Cardiac muscle cell (in vitro differentiated cells and primary cell): Measurements from ENCODE around the gene POU5F2. TPM values are rescaled to one million over a fixed set of nuclear protein-coding genes. Genes with fewer than 3 reads are reported as not detected.
A peak's percentile ranks its signal among the peaks of the same experiment; 100 is the strongest.

Source experiments
- DNase-seq, 2 donors: peaks; one replicate each; pipeline versions ENCODE4 v3.0.0 to v3.0.0-alpha.2; 2010 to 2017; ENCODE audit warnings: low read depth in 1 of 2, low spot score in 1 of 2
- H3K27ac ChIP-seq: fragments of 200-600 bp; sonication (generic); 2 replicates; pipeline ENCODE4 v1.5.1; 2016
- H3K27me3 ChIP-seq: fragments of 200-600 bp; sonication (generic); 2 replicates; pipeline ENCODE4 v1.6.0; 2016; ENCODE audit warnings: control low read depth
- H3K36me3 ChIP-seq: fragments of 200-600 bp; sonication (generic); 2 replicates; pipeline ENCODE4 v1.5.1; 2016; ENCODE audit warnings: control low read depth
- H3K4me1 ChIP-seq: fragments of 200-600 bp; sonication (generic); 2 replicates; pipeline ENCODE4 v1.8.1; 2017; ENCODE audit warnings: low read depth, mild to moderate bottlenecking, mixed run types
- H3K4me3 ChIP-seq: fragments of 200-600 bp; sonication (generic); 2 replicates; pipeline ENCODE4 v1.5.1; 2016; ENCODE audit warnings: mild to moderate bottlenecking
- H3K9me3 ChIP-seq: fragments of 200-600 bp; sonication (generic); 2 replicates; pipeline ENCODE4 v1.5.1; 2017; ENCODE audit warnings: low read depth, mild to moderate bottlenecking, control low read depth
- polyA plus RNA-seq: library from polyadenylated mRNA; unstranded; fragments of >200 nt; fragmentation: Nextera tagmentation; extraction: Ambion mirVana; gene quantifications from 2 replicates; pipeline ENCODE4 v1.2.1, GENCODE V29; 2016
- total RNA-seq: library from RNA; depleted of rRNA; stranded (reverse); fragments of >200 nt; gene quantifications from 2 replicates; pipeline ENCODE4 v1.2.3, GENCODE V29; 2016
- TF ChIP-seq, protein P1 (sequence below): IDR thresholded peaks from 2 replicates; pipeline ENCODE4 v1.5.1; 2012; ENCODE audit warnings: low read depth, mild to moderate bottlenecking, low read length

POU5F2 gene
- total and polyA plus RNA-seq, 2 experiments from 2014 or later = 0.31 to 1.1 TPM

DNA sequence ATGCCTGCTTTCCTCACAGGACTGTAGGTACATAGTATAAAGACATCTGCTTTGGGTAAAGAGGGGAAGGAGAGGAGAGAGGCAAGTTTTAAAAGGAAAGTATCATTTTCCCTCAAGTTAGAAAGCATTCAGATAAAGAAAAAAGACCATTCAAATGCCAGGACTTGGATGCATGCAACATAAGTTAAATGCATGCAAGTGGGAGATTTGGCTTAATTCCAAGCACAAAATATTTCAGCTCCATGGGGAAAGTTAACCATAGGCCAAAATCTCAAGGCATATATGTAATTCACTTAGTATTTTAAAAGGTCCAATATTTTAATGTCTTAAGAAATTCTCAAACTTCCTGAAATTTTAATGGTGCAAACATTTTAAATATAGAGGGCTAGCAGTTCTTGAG is 36.4 kb downstream of the POU5F2 start:
- Histone ChIP-seq H3K4me1 (no peaks in the 10 kb centered on the region), H3K27ac (no peak overlapping the region), H3K9me3 (no peaks in the 10 kb centered on the region), H3K4me3 (no peak overlapping the region), H3K27me3 (no peaks in the 10 kb centered on the region), H3K36me3 (no peaks in the 10 kb centered on the region)
- peak in 1 of 2 donors; percentile 27 for DNase-seq
- TF ChIP-seq, protein P1, sequence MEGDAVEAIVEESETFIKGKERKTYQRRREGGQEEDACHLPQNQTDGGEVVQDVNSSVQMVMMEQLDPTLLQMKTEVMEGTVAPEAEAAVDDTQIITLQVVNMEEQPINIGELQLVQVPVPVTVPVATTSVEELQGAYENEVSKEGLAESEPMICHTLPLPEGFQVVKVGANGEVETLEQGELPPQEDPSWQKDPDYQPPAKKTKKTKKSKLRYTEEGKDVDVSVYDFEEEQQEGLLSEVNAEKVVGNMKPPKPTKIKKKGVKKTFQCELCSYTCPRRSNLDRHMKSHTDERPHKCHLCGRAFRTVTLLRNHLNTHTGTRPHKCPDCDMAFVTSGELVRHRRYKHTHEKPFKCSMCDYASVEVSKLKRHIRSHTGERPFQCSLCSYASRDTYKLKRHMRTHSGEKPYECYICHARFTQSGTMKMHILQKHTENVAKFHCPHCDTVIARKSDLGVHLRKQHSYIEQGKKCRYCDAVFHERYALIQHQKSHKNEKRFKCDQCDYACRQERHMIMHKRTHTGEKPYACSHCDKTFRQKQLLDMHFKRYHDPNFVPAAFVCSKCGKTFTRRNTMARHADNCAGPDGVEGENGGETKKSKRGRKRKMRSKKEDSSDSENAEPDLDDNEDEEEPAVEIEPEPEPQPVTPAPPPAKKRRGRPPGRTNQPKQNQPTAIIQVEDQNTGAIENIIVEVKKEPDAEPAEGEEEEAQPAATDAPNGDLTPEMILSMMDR = no peak

DNA sequence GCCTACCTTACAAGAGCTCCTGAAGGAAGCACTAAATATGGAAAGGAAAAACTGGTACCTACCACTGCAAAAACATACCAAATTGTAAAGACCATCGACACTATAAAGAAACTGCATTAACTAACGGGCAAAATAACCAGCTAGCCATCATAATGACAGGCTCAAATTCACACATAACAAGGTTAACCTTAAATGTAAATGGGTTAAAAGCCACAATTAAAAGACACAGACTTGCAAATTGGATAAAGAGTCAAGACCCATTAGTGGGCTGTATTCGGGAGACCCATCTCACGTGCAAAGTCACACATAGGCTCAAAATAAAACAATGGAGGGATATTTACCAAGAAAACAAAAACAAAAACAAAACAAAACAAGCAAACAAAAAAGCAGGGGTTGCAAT is 49.4 kb downstream of the POU5F2 start:
- Histone ChIP-seq H3K36me3 (no peaks in the 10 kb centered on the region), H3K27ac (no peak overlapping the region), H3K4me1 (no peaks in the 10 kb centered on the region), H3K27me3 (no peaks in the 10 kb centered on the region), H3K9me3 (no peaks in the 10 kb centered on the region), H3K4me3 (no peak overlapping the region)
- no peak for DNase-seq
- TF ChIP-seq, protein P1 = no peak

Other genes starting within 250 kb of the POU5F2 start
- gene NR2F1-AS1, start 160.4 kb downstream of the POU5F2 start, total RNA-seq = 0.25 and 0.45 TPM in 2 replicates
- 0.21 and 0.49 TPM in 2 replicates for gene NR2F1-AS1, start 160.4 kb downstream of the POU5F2 start, polyA plus RNA-seq
- 1.3 and 1.5 TPM in 2 replicates for gene NR2F1, start 158.4 kb downstream of the POU5F2 start, total RNA-seq
- 0.13 and 0.32 TPM in 2 replicates for gene NR2F1, start 158.4 kb downstream of the POU5F2 start, polyA plus RNA-seq